Stimulated activated naive CD8-positive, alpha-beta T cell treated with anti-CD3 and anti-CD28 coated beads, Interleukin-15, amount 100 ng/mL, for 72 hours (primary cell): ENCODE measurements around the gene RNFT2.

ENCODE experiments used
- ATAC-seq: fragments of 150-1000 bp; cut with Tn5 transposase; 2 replicates; pipeline ENCODE4 v1.10.0; 2021; ENCODE audit warnings: mild to moderate bottlenecking, moderate library complexity
- DNase-seq, 2 donors: peaks; one replicate each; pipeline ENCODE4 v3.0.0; 2021 to 2022
- H3K27ac Mint-ChIP-seq, 2 donors: one replicate each; pipeline ENCODE4 v1.8.0; 2022; ENCODE audit warnings: mild to moderate bottlenecking in 2 of 2, mixed read lengths in 2 of 2, moderate library complexity in 2 of 2
- H3K27me3 Mint-ChIP-seq: one replicate; pipeline ENCODE4 v1.8.0; 2022; ENCODE audit warnings: mixed read lengths
- H3K4me1 Mint-ChIP-seq: one replicate; pipeline ENCODE4 v1.8.0; 2022; ENCODE audit warnings: mild to moderate bottlenecking, mixed read lengths
- H3K4me3 Mint-ChIP-seq, 2 donors: one replicate each; pipeline ENCODE4 v1.8.0; 2022; ENCODE audit warnings: mild to moderate bottlenecking in 2 of 2, mixed read lengths in 2 of 2, moderate library complexity in 1 of 2
- H3K9me3 Mint-ChIP-seq, 2 donors: one replicate each; pipeline ENCODE4 v1.8.0; 2022; ENCODE audit warnings: mixed read lengths in 2 of 2

RNFT2 gene

DNA sequence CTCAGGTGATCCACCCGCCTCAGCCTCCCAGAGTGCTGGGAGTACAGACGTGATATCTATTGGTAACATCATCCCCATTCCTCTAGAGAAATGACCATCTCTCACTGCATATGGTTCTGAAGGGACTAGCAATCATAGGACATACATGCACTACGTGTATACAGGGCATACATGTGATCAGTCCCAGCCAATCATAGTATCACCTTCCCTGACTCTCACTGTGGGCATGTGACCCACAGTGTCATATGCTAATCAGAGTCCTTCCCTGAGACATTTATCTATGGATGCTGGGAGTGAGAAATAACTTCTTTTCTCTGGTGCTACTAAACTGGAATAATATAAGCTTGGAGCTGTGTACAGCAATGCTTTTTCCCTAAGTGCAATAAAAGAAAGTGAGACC lies 160.6 kb downstream of the RNFT2 start:
- Mint-ChIP-seq H3K4me1 (no peaks in the 10 kb centered on the region), H3K9me3 (no peaks in the 10 kb centered on the region), H3K27ac (no peak overlapping the region), H3K4me3 (no peak overlapping the region), H3K27me3 (peaks cover 24% of the 10 kb centered on the region)
- ATAC-seq: no peak
- DNase-seq: no peak

DNA sequence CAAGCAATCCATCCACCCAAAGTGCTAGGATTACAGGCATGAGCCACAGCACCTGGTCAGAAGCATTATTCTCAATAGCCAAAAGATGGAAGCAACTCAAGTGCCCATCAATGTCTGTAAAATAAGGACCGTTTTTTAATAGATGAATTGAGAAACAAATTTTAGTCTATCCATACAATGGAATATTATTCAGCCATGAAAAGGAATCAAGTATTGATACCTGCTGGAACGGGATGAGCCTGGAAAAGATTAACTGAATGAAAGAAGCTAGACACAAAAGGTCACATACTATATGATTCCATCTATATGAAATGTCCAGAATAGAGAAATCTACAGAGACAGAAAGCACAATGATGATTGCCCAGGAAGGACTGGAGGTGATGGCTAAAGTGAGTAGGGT lies 163.5 kb downstream of the RNFT2 start:
- no peak for DNase-seq
- Mint-ChIP-seq H3K9me3 (no peaks in the 10 kb centered on the region), H3K27me3 (peaks cover 31% of the 10 kb centered on the region), H3K4me3 (no peak overlapping the region), H3K4me1 (no peaks in the 10 kb centered on the region), H3K27ac (no peak overlapping the region)
- ATAC-seq: no peak
